ENCODE measurements around the gene HIGD1C.
A peak's percentile ranks its signal among the peaks of the same experiment; 100 is the strongest.
"Not testable (repeated sequence)": the region's sequence is repeated elsewhere in the genome, so short reads cannot be mapped to it uniquely, and the experiment has no call there.

The HIGD1C gene

GRCh38 chr12:50986966-50987737 lies 34.8 kb downstream of the HIGD1C start:
- peak; percentile 19 for DNase-seq

DNA sequence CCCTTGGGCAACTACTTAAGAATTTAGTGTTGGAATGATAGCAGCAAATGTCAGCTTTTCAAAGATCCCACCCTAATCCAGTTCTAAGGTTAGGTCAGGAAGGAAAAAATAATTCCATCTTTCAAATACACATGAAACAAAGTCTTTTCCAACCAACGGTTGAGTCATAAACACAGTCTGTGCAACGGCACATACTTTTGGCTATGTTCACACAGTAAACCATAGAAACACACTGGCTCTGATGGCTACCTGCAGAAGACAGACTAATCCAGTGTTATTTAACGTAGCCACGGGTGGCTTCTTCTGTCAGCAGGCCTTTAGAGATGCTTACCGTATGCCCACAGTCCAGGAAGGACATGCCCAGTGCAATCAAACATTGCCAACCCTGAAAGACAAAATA lies 35.7 kb downstream of the HIGD1C start:
- no peak for DNase-seq

GRCh38 chr12:50988871-50989270 lies 36.5 kb downstream of the HIGD1C start:
- DNase-seq: no peak

DNA sequence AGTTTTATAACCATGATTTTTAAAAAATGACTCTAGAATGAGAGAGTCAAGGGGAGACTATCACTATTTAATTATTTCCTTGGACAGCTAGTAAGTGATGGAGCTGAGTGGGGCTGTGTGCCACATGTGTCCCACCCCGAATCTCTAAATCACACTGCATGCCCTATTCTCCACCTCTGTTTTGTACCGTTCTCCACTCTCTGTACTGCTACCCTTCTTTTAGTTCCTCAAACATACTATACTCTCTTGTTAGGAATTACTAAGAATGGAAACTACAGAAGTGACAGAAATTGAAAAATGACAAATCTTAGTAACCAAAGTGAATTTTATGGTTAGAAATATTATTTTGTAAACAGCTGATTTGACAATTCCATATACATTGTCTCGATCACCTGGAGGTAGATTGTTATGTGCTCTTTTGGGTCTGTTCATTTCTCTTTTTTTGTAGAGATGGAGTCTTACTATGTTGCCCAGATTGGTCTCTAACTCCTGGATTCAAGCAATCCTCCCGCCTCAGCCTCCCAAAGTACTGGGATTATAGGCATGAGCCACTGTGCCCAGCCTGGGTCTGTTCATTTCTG lies 37.9 kb downstream of the HIGD1C start:
- no peak for DNase-seq

GRCh38 chr12:50990791-50991190 lies 38.4 kb downstream of the HIGD1C start:
- DNase-seq: no peak

GRCh38 chr12:50991291-50991690 lies 38.9 kb downstream of the HIGD1C start:
- no peak for DNase-seq

GRCh38 chr12:50992819-50993218 lies 40.5 kb downstream of the HIGD1C start:
- no peak for DNase-seq

- no peak for DNase-seq
These were observed 46.7 kb downstream of the HIGD1C start for GRCh38 chr12:50999093-50999492.

GRCh38 chr12:51000245-51000644 lies 47.9 kb downstream of the HIGD1C start:
- DNase-seq: peak; percentile 75

DNA sequence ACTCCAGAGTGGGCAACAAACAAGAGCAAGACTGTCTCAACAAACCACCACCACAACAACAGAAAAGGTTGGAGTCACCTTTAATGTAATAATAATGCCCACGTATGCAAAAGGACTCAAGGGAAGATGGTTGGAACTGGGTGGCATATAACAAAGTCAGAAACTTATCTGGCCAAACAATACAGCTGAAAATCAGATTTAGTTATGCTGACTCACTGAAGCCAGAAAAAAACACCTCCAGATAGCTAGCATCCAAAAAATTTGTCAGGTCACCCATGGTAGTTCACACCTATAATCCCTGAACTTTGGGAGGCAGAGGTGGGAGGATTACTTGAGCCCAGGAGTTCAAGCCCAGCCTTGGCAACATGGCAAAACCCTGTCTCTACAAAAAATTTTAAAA lies 49.5 kb downstream of the HIGD1C start:
- no peak for DNase-seq

- no peak for DNase-seq
These were observed 52.2 kb downstream of the HIGD1C start for GRCh38 chr12:51004504-51004903.

DNA sequence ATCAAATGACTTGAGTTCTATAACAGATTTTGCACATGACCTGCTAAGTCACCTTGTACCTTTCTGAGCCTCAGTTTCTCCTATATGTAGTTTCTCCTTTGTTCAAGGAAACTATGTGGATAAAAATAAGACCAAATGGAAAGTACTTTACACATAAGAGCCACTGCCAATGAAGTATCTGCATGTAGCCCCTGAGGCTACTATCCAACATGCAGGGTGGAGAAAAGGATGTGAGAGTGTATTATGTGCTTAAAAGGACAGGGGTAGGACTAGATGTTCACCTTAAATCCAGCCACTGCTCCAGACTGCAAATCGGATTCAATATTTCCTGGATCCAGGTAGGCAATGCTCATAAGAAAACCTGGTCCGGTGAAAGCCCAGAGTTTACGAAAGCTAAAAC lies 52.7 kb downstream of the HIGD1C start:
- DNase-seq: no peak

GRCh38 chr12:51005671-51006070 lies 53.3 kb downstream of the HIGD1C start:
- DNase-seq: no peak

DNA sequence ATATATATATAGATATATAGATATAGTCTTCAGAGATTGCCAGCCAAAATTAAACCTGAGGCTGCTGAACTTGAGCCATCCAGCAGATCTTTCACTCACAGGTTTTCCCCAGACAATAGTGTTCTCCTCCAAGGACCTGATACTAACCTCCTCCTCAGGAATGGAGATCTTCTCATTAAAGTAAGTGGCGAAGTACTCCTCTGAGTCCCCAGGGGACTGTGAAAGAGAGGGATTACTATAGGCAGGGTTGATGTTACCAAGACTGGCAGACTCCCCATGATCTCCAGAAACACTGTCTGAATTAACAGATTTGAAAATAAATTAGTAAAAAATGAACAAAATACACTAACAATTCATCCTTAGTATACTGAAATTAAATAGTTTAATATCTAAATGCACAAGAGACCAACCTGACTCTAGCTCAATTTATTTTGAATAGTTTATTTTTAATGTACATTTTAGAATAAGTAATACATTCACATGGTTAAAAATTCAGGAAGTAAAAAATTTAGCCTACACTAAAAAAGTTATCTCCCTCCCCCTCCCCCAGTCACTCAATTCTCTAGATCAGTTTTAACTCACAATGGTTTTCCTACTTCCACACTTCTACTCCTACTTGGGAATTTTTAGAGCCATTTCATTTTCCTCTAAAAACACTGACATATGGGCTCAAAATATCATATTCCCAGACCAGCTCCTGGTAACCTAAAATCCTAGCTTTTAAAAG lies 56.1 kb downstream of the HIGD1C start:
- DNase-seq: no peak

GRCh38 chr12:51009056-51009440 lies 56.7 kb downstream of the HIGD1C start:
- DNase-seq: no peak

DNA sequence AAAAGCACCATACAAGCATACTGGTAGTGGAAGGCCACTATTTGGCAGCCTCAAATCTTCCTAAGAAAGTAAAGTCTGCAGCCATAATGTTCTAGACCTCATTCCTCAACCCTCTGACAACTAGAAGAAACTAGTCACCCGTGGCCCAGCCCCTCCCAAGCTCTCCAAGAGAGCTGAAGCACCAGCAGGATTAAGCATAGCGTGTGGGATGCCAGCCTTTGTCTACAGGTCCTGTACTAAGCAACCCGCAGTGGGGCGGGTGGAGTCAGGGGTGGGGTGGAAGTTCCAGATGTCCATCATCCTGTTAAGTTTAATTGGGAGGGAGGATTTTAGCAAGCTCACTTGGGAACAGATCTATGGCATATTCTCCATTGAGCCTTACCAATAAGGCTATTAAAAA lies 59.6 kb downstream of the HIGD1C start:
- DNase-seq: no peak

DNA sequence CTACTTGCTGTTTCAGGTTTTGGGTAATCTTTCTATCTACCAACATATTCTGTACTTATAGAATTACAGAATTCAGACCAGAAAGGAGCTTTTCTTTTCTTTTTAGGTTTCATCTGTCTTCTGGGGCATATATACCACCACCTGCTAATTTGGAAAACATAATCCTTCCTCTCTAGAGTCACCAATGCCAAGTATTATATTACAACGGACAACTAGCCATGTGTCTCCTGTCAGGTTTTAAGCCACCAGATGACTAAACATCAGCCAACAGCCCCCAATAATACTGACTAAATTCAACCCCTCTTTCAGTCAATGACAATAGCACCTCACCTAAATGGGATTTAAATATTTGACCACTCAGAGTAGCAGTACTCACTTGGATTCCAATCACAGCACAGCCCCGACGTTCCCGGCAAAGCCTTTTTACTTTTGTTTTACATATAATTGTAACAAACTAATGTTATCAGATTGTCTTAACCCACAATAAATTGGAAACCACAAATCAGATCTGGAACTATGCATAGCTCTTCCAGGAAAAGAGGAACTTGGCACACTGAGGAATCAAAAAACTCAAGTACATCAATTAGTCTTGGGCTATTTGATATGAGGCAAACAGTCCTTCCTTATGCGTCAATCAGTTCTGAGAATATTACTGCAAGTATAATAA lies 60.4 kb downstream of the HIGD1C start:
- DNase-seq: no peak

GRCh38 chr12:51013441-51013840 lies 61.1 kb downstream of the HIGD1C start:
- DNase-seq: no peak

- not testable (repeated sequence) for DNase-seq
These were observed 62.1 kb downstream of the HIGD1C start for GRCh38 chr12:51014467-51014866.

DNA sequence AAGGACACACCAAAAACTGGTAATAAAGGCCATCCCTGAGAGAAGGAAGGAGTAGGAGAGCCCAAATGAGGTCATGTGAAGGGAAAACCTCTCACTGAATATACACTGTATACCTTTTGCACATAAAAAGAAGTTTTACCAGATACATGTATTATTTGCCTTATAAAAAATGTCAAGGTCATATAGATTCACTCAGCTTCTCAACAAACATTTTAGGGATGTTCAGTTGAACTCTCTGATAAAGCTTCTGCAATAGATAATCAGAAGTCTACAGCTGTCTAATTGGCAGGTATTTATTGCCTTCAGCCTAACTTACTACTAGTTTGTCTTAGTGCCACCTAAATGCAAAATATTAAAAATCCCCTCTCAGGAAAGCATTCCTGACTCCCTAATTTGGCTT lies 65.1 kb downstream of the HIGD1C start:
- DNase-seq: no peak

DNA sequence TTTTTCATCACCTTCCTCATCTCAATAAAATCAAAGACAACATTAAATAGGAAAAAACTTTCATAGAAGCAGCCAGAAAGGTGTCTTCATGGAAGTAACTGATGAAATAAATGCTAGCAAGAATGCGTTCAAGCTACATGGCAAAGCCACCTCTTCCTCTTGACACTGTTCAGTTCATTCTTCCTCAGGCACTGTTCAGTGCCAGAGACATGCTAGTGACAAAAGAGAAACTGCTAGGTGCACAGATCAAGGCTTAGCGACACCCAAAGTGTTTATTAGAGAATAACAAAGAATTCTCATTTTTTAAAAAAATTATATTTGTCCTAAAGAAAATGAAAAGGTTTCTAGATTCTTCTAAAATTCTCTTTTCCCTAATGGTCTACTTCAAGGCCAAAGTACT lies 66.6 kb downstream of the HIGD1C start:
- no peak for DNase-seq

DNA sequence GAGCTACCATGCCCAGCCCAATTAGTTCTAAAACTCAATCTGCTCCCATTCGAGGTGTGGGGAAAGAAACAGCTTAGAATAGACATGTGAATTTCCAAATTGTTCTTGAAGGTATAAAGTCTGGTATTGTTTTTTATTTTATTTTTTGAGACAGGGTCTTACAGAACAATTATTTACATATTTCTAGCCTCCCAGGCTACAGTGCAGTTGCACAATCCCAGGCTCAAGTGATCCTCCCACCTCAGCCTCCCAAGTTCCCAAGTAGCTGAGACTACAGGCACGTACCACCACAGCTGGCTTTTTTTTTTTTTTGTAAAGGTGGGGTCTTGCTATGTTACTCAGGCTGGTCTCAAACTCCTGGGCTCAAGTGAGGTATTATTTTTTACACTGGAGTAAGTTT lies 67.6 kb downstream of the HIGD1C start:
- no peak for DNase-seq

All from NCI-H226 (cell line).